HAP-1 (cell line): Measurements from ENCODE around the gene FARSB.

Source experiments
- DNase-seq, 2 experiments: peaks; one replicate each; pipeline ENCODE4 v3.0.0-alpha.2; 2016 to 2020; ENCODE audit warnings: low spot score in 2 of 2
- H3K27me3 ChIP-seq: fragments of 250-450 bp; sonication (Bioruptor Pico); 2 replicates; pipeline ENCODE4 v1.5.1; 2020; ENCODE audit warnings: low read depth, mild to moderate bottlenecking, moderate library complexity
- H3K36me3 ChIP-seq: fragments of 250-450 bp; sonication (Bioruptor Pico); replicated peaks from 2 replicates; pipeline ENCODE4 v1.5.1; 2020; ENCODE audit warnings: mild to moderate bottlenecking
- H3K4me1 ChIP-seq: fragments of 250-450 bp; sonication (Bioruptor Pico); 2 replicates; pipeline ENCODE4 v1.5.1; 2020; ENCODE audit warnings: mild to moderate bottlenecking
- H3K4me3 ChIP-seq: fragments of 250-450 bp; sonication (Bioruptor Pico); 2 replicates; pipeline ENCODE4 v1.5.1; 2020; ENCODE audit warnings: mild to moderate bottlenecking, moderate library complexity
- H3K9me3 ChIP-seq: fragments of 250-450 bp; sonication (Bioruptor Pico); 2 replicates; pipeline ENCODE4 v1.5.1; 2020; ENCODE audit warnings: mild to moderate bottlenecking, moderate library complexity
- in situ Hi-C: fragments of 300-500 bp; cut with MboI; formaldehyde crosslinking; loops from 3 replicates; pipeline ENCODE4 v1.14.3; 2020; ENCODE audit warnings: low sequenced_read_pairs, inconsistent platforms, mixed read lengths

FARSB gene

GRCh38 chr2:222547083-222547482 lies 108.8 kb downstream of the FARSB start:
- no peaks in the 10 kb centered on the region; the same call in 1 of the 2 replicates for H3K27me3 ChIP-seq
- peaks cover 4% of the 10 kb centered on the region for H3K4me1 ChIP-seq

DNA sequence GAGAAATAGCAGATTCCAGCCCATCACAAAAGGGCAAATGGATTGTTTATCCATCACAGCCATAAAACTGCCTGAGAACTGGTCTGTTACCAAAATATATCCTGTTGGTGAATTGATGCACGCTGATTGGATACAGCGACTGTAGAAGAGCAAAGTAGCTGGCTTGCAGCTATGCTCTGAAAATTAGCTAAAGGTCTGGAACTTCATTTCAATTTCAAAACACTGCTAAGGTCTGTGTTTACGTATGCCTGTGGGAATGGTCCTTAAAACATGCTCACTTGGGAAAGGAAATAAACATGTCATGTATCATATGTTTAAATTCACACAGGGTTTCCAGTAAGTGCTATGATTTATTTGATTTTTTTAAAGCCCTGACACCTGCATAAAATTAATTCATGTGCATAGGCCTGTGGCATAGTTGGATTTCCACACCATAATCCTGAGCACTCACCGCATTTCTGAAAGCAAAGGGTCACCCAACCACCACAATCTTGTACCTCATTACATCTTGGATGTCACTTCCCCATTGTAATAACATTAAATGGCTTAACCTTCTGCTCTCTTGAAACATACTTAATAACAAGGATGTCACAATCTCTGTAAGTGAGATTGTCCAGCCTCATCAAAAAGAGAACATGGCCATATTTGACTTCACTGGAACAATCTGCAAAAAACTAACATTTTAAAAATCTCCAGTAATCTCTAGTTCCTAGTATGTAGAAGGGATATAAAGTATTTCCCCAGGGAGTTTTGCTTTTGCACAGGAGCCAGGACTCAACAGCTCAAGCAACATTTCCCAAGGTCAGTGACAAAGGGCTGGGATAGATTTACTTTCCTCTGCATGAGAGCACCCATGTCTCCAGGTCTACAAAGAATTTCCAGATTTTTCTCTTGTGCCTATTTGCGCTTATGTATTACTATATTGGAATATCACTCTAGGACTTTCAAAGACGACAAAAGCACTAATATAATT lies 109.8 kb downstream of the FARSB start:
- Histone ChIP-seq H3K27me3 (no peaks in the 10 kb centered on the region; the same call in 1 of the 2 replicates), H3K4me3 (no peak overlapping the region), H3K4me1 (peaks cover 4% of the 10 kb centered on the region), H3K9me3 (no peaks in the 10 kb centered on the region), H3K36me3 (no peaks in the 10 kb centered on the region)
- DNase-seq = no peak
- in situ Hi-C loops = no loop called here

More at GRCh38 chr2:222547083-222547482, 108.8 kb downstream of the FARSB start:
- Histone ChIP-seq H3K4me3 (no peak overlapping the region), H3K36me3 (no peaks in the 10 kb centered on the region), H3K9me3 (no peaks in the 10 kb centered on the region)
- DNase-seq = no peak
- in situ Hi-C loops = no loop called here

DNA sequence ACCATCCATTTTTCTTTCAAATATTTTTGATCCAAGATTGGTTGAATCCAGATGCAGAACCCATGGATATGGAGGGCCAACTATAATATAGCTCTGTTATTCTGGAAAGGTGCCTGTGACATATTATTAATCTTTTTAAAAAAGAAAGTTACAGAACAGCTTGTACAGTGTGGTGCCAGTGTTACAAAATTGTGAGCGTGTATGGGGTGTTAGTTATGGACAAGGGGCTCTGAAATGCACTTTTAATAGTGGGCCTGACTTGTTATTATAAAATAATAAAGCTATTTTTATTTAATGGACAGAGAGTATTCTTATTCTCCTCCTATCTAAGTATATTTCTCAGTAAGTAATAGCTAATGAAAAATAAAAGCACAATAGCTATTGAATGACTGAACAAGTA lies 111.2 kb downstream of the FARSB start:
- no peaks in the 10 kb centered on the region for H3K36me3 ChIP-seq
- DNase-seq = no peak
- H3K9me3 ChIP-seq = no peaks in the 10 kb centered on the region
- H3K27me3 ChIP-seq = no peaks in the 10 kb centered on the region
- peaks cover 4% of the 10 kb centered on the region for H3K4me1 ChIP-seq
- in situ Hi-C loops = no loop called here
- no peak overlapping the region for H3K4me3 ChIP-seq

DNA sequence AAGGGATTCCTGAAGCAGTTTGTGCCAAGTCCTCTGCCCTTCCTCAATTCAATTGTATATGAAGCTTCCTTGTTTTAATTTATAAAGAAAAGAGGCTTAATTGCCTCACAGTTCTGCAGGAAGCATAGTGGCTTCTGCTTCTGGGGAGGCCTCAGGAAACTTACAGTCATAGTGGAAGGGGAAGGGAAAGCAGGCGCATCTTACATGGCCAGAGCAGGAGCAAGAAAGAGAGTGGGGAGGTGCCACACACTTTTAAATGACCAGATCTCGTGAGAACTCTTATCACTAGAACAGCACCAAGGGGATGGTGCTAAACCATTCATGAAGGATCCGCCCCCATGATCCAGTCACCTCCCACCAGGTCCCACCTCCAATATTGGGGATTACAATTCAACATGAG lies 117.4 kb downstream of the FARSB start:
- Histone ChIP-seq H3K27me3 (peaks cover 3% of the 10 kb centered on the region; the same call in 1 of the 2 replicates), H3K9me3 (no peaks in the 10 kb centered on the region), H3K4me1 (no peaks in the 10 kb centered on the region), H3K4me3 (no peak overlapping the region), H3K36me3 (no peaks in the 10 kb centered on the region)
- no peak for DNase-seq
- in situ Hi-C loops = no loop called here

GRCh38 chr2:222535477-222535876 lies 120.4 kb downstream of the FARSB start:
- H3K9me3 ChIP-seq = no peaks in the 10 kb centered on the region
- in situ Hi-C loops = no loop called here
- H3K4me3 ChIP-seq = no peak overlapping the region
- no peaks in the 10 kb centered on the region for H3K4me1 ChIP-seq
- DNase-seq = no peak
- H3K27me3 ChIP-seq = peaks cover 3% of the 10 kb centered on the region; the same call in 1 of the 2 replicates
- H3K36me3 ChIP-seq = no peaks in the 10 kb centered on the region

GRCh38 chr2:222532315-222532714 lies 123.6 kb downstream of the FARSB start:
- DNase-seq = no peak
- in situ Hi-C loops = no loop called here
- H3K4me1 ChIP-seq = no peaks in the 10 kb centered on the region

GRCh38 chr2:222526480-222527277 lies 129.2 kb downstream of the FARSB start:
- Histone ChIP-seq H3K4me1 (no peaks in the 10 kb centered on the region), H3K4me3 (no peak overlapping the region), H3K36me3 (no peaks in the 10 kb centered on the region), H3K9me3 (no peaks in the 10 kb centered on the region), H3K27me3 (no peaks in the 10 kb centered on the region)
- in situ Hi-C loops = no loop called here
- DNase-seq = no peak

More at GRCh38 chr2:222532315-222532714, 123.6 kb downstream of the FARSB start:
- no peaks in the 10 kb centered on the region for H3K36me3 ChIP-seq
- H3K4me3 ChIP-seq = no peak overlapping the region
- peaks cover 3% of the 10 kb centered on the region; the same call in 1 of the 2 replicates for H3K27me3 ChIP-seq
- H3K9me3 ChIP-seq = no peaks in the 10 kb centered on the region

DNA sequence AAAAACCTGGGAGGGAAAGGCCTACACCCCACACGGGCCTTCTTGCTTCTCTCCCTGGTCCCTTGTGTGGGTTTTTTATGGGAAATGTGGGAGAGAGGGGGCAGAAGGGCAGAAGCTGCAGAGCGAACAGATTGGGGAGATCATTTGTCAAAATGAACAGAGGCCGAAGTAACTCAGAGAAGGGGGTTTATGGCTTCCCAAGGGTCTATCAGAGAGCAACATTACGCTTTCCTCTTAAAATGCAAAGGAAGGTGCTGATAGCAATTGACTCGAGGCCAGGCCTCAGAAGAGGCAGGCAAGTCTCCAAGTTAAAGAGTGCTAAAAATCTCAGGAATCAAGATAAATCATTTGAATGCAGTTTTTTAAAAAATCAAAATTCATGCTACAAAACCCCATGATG lies 130.1 kb downstream of the FARSB start:
- no peaks in the 10 kb centered on the region for H3K36me3 ChIP-seq
- no peaks in the 10 kb centered on the region for H3K4me1 ChIP-seq
- H3K9me3 ChIP-seq = no peaks in the 10 kb centered on the region
- in situ Hi-C loops = no loop called here
- H3K4me3 ChIP-seq = no peak overlapping the region
- DNase-seq = no peak
- no peaks in the 10 kb centered on the region for H3K27me3 ChIP-seq

DNA sequence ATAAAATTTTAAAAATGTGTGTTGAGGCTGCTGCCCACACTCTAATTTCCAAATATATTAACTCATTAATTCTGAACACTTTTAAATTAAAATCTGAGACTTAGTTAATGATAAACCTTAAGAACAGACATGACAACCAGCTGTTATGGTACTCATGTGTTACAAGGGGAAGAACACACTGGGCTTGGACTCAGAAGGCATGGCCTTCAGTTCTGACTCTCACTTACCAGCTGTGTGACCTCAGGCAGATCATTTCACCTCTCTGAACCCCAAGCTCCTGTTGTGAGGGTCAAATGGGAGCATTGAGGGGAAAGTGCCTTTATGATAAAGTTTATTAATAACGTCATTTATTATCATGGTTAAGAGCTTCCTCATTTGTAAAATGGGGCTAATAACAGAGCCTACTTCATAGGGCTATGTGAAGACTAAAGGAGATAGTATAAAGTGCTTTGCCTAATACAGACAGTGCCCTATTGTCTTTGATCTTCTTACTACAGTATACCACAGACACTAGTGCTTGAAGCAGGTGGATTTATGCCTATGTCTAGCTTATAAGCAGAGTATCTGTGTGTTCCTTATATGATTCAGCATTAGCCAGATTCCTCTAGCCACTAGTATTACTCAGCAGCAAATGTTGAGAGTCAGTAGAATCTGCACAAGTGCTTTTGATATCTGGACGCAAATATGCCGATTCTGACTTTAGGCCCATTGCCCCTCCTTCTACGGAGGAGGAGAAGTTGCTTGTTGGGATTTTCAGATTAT lies 131.9 kb downstream of the FARSB start:
- DNase-seq = no peak
- Histone ChIP-seq H3K4me1 (no peaks in the 10 kb centered on the region), H3K4me3 (no peak overlapping the region), H3K36me3 (no peaks in the 10 kb centered on the region), H3K27me3 (no peaks in the 10 kb centered on the region), H3K9me3 (no peaks in the 10 kb centered on the region)
- in situ Hi-C loops = no loop called here

- no peaks in the 10 kb centered on the region for H3K4me1 ChIP-seq
- no peak overlapping the region for H3K4me3 ChIP-seq
- in situ Hi-C loops = no loop called here
- H3K36me3 ChIP-seq = no peaks in the 10 kb centered on the region
- H3K9me3 ChIP-seq = no peaks in the 10 kb centered on the region
- DNase-seq = no peak
- H3K27me3 ChIP-seq = no peaks in the 10 kb centered on the region
Observed at GRCh38 chr2:222522082-222522481, 133.8 kb downstream of the FARSB start.

DNA sequence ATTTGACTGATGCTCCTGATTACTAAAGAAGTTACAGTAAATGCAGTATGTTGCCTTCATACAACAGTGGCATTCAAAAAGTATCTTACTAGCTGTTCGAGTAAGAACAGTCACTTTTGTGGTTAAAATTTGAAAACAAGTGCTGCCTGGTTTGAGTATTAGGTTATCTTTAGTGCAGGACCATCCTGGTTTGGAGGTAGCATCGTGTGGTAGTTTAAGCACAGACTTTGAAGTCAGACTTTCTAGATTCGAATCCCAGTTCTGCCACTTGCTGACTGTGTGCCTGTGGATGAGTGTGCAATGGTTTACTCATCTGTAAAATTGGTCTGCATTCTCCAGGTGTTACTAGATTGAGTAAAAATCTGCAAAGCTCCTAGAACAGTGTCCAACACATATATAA lies 134.8 kb downstream of the FARSB start:
- Histone ChIP-seq H3K9me3 (no peaks in the 10 kb centered on the region), H3K4me1 (no peaks in the 10 kb centered on the region), H3K4me3 (no peak overlapping the region), H3K27me3 (no peaks in the 10 kb centered on the region), H3K36me3 (no peaks in the 10 kb centered on the region)
- in situ Hi-C loops = no loop called here
- DNase-seq = no peak
